Gastroesophageal sphincter (tissue), 4 donors: ENCODE results near the gene LYRM4. TPM values are rescaled to one million over a fixed set of nuclear protein-coding genes. Genes with fewer than 3 reads are reported as not detected.

ENCODE experiments used
- ATAC-seq: fragments of 150-250 bp; one replicate; pipeline ENCODE4 v1.9.1; 2016; ENCODE audit warnings: mild to moderate bottlenecking, moderate library complexity
- H3K27ac ChIP-seq, 4 donors: fragments of 200-600 bp; sonication (generic) in 3 of 4; 1 replicate in 3 of 4; 2 replicates in 1 of 4; pipeline ENCODE4 v1.5.1; 2016 to 2019
- H3K27me3 ChIP-seq: fragments of 200-600 bp; sonication (generic); one replicate; pipeline ENCODE4 v1.5.1; 2019
- H3K36me3 ChIP-seq, 2 donors: fragments of 200-600 bp; sonication (generic); one replicate each; pipeline ENCODE4 v1.5.1; 2019; ENCODE audit warnings: control low read depth in 1 of 2
- H3K4me1 ChIP-seq, 3 donors: fragments of 200-600 bp; sonication (generic); 1 replicate in 2 of 3; 2 replicates in 1 of 3; pipeline ENCODE4 v1.5.1; 2016 to 2019; ENCODE audit warnings: control low read depth in 2 of 3
- H3K4me3 ChIP-seq, 2 donors: fragments of 200-600 bp; sonication (generic); one replicate each; pipeline ENCODE4 v1.5.1; 2019; ENCODE audit warnings: mild to moderate bottlenecking in 1 of 2, moderate library complexity in 1 of 2
- H3K9me3 ChIP-seq, 3 donors: fragments of 200-600 bp; sonication (generic); one replicate each; pipeline ENCODE4 v1.5.1; 2017 to 2019; ENCODE audit warnings: control low read depth in 2 of 3
- EP300 ChIP-seq: sonication (generic); formaldehyde crosslinking; IDR thresholded peaks from one replicate; pipeline ENCODE4 v1.6.1; 2017; ENCODE audit warnings: antibody characterized with exemption, mild to moderate bottlenecking
- POLR2A ChIP-seq, 2 donors: fragments of 450-650 bp; IDR thresholded peaks; one replicate each; pipeline ENCODE4 v1.6.1; 2017; ENCODE audit warnings: antibody characterized with exemption in 2 of 2, mild to moderate bottlenecking in 2 of 2, moderate library complexity in 1 of 2
- POLR2AphosphoS5 ChIP-seq: sonication (generic); formaldehyde crosslinking; IDR thresholded peaks from one replicate; pipeline ENCODE4 v1.6.1; 2017; ENCODE audit warnings: antibody characterized with exemption
- WGBS, 2 donors: methylation state at CpG; one replicate each; pipeline ENCODE4 v1.1.5; 2018; ENCODE audit warnings: low coverage in 1 of 2; 5-methylcytosine and 5-hydroxymethylcytosine counted together
- total RNA-seq, 4 donors: library from RNA; depleted of rRNA; stranded (reverse); fragments of >200 nt; gene quantifications; one replicate each; pipeline ENCODE4 v1.1.0, GENCODE V29; 2016
- TF ChIP-seq, protein P1 (sequence below), 4 experiments: fragments of 200-600 bp in 2 of 4; fragments of 450-650 bp in 2 of 4; sonication (generic) in 1 of 4; IDR thresholded peaks; one replicate each; pipeline ENCODE4 v1.5.1; 2017 to 2019; ENCODE audit warnings: antibody characterized with exemption in 4 of 4, mild to moderate bottlenecking in 2 of 4, moderate library complexity in 2 of 4

Gene LYRM4
- total RNA-seq, 4 donors from 2014 or later: 16.4 to 27.9 (median 20.5) TPM

- 55 to 92% methylated on average over 4 to 5 of the region's 5 CpGs for WGBS, 2 donors
- no peak for ATAC-seq
- no peaks in the 10 kb centered on the region for H3K9me3 ChIP-seq
- H3K36me3 ChIP-seq: no peaks in the 10 kb centered on the region
- no peaks in the 10 kb centered on the region for H3K4me1 ChIP-seq
- no peaks in the 10 kb centered on the region for H3K27me3 ChIP-seq
- no peak overlapping the region for H3K27ac ChIP-seq
- H3K4me3 ChIP-seq: no peak overlapping the region
- TF ChIP-seq POLR2A (IDR thresholded peaks at IDR 0.05) (no peak), EP300 (no peak), POLR2AphosphoS5 (no peak)
- TF ChIP-seq, protein P1, sequence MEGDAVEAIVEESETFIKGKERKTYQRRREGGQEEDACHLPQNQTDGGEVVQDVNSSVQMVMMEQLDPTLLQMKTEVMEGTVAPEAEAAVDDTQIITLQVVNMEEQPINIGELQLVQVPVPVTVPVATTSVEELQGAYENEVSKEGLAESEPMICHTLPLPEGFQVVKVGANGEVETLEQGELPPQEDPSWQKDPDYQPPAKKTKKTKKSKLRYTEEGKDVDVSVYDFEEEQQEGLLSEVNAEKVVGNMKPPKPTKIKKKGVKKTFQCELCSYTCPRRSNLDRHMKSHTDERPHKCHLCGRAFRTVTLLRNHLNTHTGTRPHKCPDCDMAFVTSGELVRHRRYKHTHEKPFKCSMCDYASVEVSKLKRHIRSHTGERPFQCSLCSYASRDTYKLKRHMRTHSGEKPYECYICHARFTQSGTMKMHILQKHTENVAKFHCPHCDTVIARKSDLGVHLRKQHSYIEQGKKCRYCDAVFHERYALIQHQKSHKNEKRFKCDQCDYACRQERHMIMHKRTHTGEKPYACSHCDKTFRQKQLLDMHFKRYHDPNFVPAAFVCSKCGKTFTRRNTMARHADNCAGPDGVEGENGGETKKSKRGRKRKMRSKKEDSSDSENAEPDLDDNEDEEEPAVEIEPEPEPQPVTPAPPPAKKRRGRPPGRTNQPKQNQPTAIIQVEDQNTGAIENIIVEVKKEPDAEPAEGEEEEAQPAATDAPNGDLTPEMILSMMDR (IDR thresholded peaks at IDR 0.05): no peak
Observed at GRCh38 chr6:5078121-5078669, 182.6 kb downstream of the LYRM4 start.

DNA sequence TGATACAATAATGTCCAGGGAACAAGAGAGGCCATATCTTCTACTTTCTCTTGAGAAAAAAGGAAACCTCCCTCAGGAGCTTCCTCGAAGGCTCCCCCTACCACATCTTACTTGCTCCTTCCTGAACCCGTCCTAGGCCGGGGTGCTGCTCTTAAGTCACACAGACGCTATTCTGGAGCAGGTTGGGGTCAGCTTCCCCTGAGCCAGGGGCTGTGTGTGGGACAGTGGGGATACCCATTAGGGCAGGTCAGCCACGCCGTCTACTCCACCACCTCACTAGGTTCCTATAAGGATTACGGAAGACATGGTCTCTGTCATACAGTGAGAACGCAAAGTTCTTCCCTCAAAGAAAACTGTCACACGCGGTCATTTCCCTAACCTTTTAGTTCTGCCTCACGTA is 183.8 kb downstream of the LYRM4 start:
- Histone ChIP-seq H3K9me3 (no peaks in the 10 kb centered on the region), H3K36me3 (no peaks in the 10 kb centered on the region), H3K27me3 (no peaks in the 10 kb centered on the region), H3K4me1 (no peaks in the 10 kb centered on the region), H3K27ac (no peak overlapping the region), H3K4me3 (no peak overlapping the region)
- TF ChIP-seq POLR2A (IDR thresholded peaks at IDR 0.05) (no peak), EP300 (no peak), POLR2AphosphoS5 (no peak)
- TF ChIP-seq, protein P1 (IDR thresholded peaks at IDR 0.05): no peak
- ATAC-seq: no peak
- WGBS, 2 donors: 91 to 100% methylated on average over 2 to 4 of the region's 11 CpGs

GRCh38 chr6:5073992-5074391 is 186.8 kb downstream of the LYRM4 start:
- no peak for TF ChIP-seq EP300
- no peak for TF ChIP-seq POLR2AphosphoS5
- TF ChIP-seq, protein P1 (IDR thresholded peaks at IDR 0.05): no peak
- TF ChIP-seq POLR2A (IDR thresholded peaks at IDR 0.05): no peak
- 79 to 88% methylated on average over 3 of the region's 3 CpGs for WGBS, 2 donors
- H3K4me3 ChIP-seq: no peak overlapping the region
- H3K4me1 ChIP-seq: no peaks in the 10 kb centered on the region
- no peaks in the 10 kb centered on the region for H3K36me3 ChIP-seq
- H3K9me3 ChIP-seq: no peaks in the 10 kb centered on the region
- H3K27me3 ChIP-seq: no peaks in the 10 kb centered on the region
- no peak for ATAC-seq
- H3K27ac ChIP-seq: no peak overlapping the region

GRCh38 chr6:5072440-5072839 is 188.3 kb downstream of the LYRM4 start:
- WGBS, 2 donors: 92 to 95% methylated on average over 3 to 7 of the region's 7 CpGs
- Histone ChIP-seq H3K4me1 (no peaks in the 10 kb centered on the region), H3K36me3 (no peaks in the 10 kb centered on the region), H3K27ac (no peak overlapping the region), H3K27me3 (no peaks in the 10 kb centered on the region), H3K4me3 (no peak overlapping the region), H3K9me3 (no peaks in the 10 kb centered on the region)
- TF ChIP-seq POLR2A (IDR thresholded peaks at IDR 0.05) (no peak), EP300 (no peak), POLR2AphosphoS5 (no peak)
- TF ChIP-seq, protein P1 (IDR thresholded peaks at IDR 0.05): no peak
- ATAC-seq: no peak

DNA sequence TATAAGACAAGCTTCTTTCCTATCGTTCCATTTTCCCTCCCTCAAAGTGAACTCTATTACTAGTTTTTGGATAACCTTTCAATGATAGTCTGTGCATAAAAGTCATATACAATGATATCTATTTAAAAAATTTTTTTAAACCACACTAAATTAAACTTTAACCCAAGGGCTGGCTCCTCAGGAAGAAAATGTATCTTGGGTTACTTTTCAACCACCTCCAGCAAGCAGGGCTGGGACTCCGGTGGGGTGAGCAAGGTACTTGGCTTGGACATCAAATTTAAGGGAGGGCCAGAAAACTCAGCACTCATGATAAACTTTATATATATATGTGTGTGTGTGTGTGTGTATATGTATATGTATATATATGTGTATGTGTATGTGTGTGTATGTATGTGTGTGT is 189.5 kb downstream of the LYRM4 start:
- 74 to 82% methylated on average over 1 to 2 of the region's 2 CpGs for WGBS, 2 donors
- no peaks in the 10 kb centered on the region for H3K36me3 ChIP-seq
- H3K4me3 ChIP-seq: no peak overlapping the region
- no peaks in the 10 kb centered on the region for H3K4me1 ChIP-seq
- no peaks in the 10 kb centered on the region for H3K27me3 ChIP-seq
- TF ChIP-seq POLR2AphosphoS5 (no peak), EP300 (no peak), POLR2A (IDR thresholded peaks at IDR 0.05) (no peak)
- TF ChIP-seq, protein P1 (IDR thresholded peaks at IDR 0.05): no peak
- H3K9me3 ChIP-seq: no peaks in the 10 kb centered on the region
- no peak for ATAC-seq
- no peak overlapping the region for H3K27ac ChIP-seq
